SW 1271 (cell line): ENCODE results near the gene CHMP5.

Experiments used
- DNase-seq, 2 experiments: peaks; one replicate each; lab custom pipeline; 2025; lab: John Stamatoyannopoulos, UW

The CHMP5 gene

DNA sequence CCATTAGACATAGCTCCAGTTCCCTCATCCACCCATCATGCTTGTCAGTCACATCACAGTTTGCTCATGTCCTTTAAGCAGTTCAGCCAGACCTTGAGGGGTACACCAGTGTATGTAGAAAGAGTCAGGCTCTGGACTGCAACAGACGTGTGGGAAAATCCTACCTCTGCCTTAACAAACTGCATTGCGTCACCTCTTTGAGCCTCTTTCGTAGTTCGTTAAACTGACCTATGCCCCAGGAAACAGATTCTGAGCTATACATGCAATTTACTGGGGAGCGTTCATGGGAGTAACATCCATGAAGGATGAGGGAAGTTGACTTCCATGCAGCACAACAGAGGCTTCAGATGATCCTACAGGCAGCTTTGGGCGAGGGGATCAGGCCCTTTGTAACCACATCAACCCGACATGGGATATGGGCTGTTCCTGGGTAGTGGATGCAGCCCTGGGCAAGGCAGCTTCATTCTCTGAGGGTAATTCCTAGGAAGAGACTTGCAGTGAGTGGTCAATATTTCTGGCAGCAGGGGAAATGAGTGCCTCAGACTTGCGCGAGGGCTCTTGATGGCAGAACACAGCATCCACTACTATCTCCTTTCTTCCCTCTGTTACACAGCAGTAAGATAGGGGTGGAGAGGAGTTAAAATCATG lies 20.6 kb upstream of the CHMP5 start:
- DNase-seq, result no peak

DNA sequence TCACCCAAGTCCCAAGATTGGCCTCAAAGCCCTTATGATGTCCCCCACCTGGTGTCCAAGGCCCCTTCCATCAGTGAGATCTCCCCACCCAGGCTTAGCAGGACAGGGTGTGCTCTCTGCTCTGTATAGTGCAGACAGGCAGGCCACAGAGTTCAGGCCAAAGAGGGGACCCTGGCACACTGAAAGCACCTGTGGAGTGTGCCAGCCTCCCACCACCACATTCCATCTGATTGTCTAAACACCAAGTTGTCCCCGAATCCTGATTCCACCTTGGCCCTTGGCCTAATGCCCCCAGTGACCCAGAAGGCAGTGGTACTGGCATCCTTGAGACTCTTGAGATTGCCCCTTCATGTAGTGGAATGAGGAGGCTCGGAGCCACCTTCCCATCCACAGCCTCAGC lies 19.5 kb upstream of the CHMP5 start:
- DNase-seq, result no peak

GRCh38 chr9:33246269-33246860 lies 18.5 kb upstream of the CHMP5 start:
- no peak for DNase-seq

- DNase-seq, result no peak
Observed at GRCh38 chr9:33248606-33249005, 16.2 kb upstream of the CHMP5 start.

DNA sequence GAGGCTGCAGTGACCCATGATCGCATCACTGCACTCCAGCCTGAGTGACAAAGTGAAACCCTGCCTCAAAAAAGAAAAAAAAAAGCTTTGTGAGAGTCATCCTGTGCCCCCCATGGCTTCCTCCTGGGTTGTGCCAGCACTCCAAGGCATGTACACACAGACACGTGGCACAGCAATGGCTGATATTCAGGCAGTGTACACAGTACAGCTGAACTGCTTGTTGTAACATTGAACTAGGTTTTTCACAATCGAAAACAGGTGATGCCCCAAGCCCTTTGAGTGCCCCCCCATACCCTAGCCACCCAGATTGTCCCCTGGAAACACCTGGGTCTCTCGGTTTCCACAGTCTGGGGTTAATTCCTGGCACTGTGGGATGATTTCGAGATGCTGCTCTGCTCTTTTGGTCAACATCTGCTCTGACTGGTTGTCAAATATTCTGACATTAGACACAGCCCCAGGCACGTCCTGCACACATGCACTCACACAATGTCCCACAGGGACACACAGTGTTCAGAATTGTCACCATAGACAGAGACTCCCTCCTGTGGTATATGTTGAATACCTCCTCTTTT lies 15.7 kb upstream of the CHMP5 start:
- DNase-seq, result no peak

DNA sequence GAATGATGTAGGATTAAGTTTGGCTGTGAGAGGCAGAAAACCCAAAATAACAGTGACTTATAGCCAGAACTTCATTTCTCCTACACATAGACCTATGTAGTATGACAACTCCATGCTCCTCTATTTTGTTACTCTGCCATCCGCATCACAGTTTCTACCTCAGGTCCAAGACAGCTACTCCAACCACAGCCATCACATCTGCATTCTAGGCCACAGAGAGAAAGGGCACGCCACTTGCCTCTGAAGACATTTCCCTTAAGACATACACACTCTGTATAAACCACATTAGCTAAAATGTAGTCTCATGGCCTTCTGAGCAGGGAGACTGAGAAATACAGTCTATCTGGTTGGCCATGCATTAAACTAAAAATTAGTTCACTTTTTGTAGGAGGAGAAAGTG lies 14.9 kb upstream of the CHMP5 start:
- no peak for DNase-seq

GRCh38 chr9:33250458-33250995 lies 14.3 kb upstream of the CHMP5 start:
- DNase-seq, result no peak

- no peak for DNase-seq
Observed at GRCh38 chr9:33254211-33254610, 10.6 kb upstream of the CHMP5 start.

DNA sequence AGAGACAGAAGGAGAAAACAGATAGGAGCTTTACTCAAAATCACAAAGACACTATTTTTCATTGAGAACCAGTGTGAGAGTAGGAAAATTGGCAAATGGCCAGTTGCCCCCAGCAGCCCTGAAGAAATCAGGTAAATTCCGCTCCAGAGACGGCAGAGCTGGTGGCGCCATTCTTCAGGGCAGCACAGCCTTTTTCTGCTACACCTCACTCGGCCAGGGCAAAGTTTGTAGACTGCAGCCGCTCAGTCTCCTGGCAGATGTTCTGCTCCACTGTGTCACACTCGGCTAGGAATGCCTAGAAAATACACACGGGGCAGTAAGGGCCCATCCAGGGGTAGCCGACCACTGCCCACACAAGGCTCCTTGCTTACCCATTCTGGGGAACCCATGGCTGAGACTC lies 9.8 kb upstream of the CHMP5 start:
- no peak for DNase-seq

DNA sequence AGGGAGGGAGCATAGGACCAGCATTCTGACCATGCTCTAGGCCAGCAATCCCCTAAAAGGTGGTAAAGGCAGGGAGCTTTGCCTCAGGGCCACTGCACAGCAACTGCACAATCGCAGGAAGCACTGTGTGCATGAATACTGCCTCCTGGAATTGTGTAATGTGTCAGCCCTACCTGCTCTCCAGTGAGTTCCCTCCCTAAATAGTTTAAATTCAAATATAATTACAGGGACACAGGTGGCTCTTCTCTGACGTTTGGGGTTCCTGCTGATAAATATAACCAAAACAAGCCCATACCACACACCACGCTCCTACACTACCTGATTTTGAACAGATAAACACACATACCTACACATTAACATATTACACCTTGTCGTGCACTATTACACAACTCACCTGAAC lies 9.4 kb upstream of the CHMP5 start:
- no peak for DNase-seq

DNA sequence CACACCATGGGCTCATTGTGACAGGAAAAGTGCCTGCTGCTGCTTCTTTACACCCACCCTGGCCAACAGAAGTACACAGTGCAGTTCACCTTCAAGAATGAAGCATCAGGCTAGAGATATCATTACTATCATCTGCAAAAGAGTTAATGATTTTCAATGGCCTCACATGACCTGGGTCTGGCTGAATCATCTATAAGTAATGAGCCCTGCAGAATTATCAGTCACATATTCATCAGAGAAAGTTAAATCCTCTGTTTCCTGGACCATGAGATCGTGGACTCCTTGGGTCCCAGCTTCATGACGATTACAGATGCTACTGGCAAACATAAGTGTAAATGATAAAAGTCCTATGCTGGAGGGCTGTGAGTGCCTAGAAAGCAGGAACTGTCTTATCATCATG lies 8.6 kb upstream of the CHMP5 start:
- no peak for DNase-seq

GRCh38 chr9:33257276-33257675 lies 7.6 kb upstream of the CHMP5 start:
- no peak for DNase-seq

- no peak for DNase-seq
Observed at GRCh38 chr9:33260372-33260771, 4.5 kb upstream of the CHMP5 start.

DNA sequence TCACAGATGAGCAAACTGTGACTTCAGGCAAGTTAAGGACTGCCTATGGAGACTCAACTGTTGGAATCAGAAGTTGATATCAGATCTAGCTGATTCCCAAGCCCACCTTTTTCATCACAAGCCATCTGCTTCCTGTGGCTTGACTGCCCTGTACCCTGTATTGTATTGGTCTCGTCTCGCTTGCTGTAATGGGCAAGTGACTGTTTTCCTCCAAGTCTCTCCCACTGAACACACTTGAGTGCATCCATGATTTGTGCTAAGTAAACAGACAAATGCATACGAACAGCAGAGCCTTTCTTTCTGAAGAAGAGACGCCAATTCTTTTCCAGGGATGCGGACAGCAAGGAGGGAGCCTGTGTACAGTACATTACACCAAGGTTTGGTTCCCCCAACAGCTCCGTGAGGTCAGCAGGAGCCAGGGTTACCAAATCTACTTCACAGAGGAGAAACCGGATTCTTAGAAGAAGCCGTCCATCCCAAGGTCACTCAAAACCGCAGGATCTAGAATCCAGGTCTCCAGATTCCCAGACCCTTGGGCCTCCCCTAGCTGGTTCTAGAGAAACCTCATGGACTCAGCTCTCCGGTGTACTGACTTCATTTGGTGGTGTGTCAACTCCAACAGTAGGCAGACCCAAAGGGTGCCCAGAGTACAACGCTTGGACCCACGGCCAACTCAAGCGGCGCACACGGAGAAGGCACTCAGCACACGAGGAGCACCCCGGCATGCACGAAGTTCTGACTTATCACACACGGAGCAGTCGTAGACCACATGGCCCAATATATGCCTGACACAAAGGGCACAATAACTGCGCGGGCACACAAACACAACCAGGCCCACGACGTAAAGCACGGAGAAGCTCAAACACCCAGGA lies 1.5 kb upstream of the CHMP5 start:
- no peak for DNase-seq

- no peak for DNase-seq
Observed at GRCh38 chr9:33264003-33264472, 811 bp upstream of the CHMP5 start.

DNA sequence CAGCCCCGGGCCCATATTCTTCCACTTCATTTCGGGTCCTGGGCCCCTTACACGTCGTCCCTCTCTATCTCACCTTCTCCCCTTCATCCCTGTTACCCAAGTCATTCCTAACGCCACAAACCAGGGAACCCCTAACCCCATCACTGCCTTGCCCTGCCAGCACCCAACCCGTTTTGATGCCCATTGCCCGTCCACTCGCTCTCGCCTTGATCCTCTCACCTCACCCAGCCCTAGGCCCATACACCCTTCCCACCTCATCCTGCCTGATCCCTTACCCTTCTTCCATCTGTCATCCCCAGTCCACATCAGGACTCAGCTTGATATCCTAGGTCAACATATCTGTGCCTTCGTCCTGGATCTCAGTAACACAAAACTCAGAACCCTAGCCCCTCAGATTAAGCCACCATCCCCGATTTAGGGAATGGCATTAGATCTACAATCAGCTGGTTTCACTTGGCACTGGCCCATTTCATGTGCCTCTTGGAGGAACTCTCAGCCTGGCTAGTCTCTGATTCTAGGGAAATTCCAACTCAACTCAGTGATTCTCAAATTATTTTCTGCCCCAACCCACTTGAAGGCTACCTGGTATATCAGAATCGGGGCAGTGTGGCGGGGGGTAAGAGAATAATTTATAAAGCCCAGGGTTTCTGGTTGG lies 489 bp downstream of the CHMP5 start:
- no peak for DNase-seq

DNA sequence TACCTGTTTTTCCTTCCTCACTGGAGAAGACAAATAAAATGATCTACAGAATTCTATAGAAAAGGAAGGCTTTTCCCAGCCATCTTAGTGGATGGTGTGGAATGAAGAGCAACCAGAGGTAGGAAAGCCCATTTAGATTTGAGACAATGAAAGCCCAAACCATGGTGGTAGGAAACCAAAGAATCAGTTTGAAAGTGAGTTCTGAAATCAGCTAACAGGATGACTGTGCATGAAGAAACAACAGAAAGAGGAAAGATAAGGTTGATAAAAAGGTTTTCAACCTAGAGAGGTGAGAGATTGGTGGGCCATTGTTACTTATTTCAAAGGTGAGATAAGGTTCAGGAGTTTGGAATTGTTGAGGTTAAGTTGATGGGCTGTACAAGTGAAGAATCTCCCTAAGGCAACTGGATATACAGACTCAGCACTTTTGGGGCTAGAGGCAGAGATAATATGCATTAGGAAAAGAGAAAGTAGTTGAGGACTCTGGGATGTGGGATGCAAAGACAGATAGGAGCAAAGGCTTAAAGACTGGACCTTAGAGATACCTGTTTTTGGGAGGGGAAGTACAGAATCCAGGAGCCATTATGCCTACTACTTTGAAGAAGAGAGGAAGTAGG lies 2.4 kb downstream of the CHMP5 start:
- DNase-seq, result no peak

- DNase-seq, result no peak
Observed at GRCh38 chr9:33270146-33270545, 5.3 kb downstream of the CHMP5 start.

GRCh38 chr9:33272061-33272460 lies 7.2 kb downstream of the CHMP5 start:
- DNase-seq, result no peak

DNA sequence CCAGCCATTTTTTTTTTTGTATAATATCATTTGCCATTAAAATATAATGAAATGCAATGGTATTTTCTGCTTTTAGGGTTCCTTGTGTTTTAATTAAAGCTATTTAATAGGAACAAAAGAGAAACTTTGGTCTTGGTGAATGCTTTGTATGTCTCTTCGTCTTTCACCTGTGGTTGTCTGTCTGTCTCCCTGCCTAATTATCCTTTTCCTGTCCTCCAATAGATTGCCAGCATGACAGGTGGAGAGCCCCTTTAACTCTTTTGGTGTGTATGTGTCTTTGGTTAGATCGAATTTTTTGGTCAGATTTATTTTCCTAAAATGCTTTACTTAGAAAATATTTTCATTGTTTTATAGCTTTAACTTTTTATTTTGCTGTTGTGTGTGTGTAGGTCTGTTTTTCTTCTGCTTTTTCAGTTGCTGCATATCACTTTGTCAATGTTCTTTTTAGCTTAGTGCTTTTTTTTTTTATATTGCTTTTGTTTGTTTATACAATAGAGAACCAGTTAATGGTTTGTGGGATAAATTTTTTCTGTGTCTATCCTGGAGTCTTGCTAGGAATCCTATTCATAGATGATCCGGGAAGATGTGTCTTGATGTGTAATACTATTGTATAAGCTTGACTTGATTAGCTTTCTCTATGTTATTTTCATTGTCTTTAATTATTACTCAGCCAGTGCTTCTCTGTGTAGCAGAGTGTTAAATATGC lies 8.6 kb downstream of the CHMP5 start:
- no peak for DNase-seq

- no peak for DNase-seq
Observed at GRCh38 chr9:33273972-33274328, 9.1 kb downstream of the CHMP5 start.
